ENCODE results near the gene GLYAT. TPM values are rescaled to one million over a fixed set of nuclear protein-coding genes. Genes with fewer than 3 reads are reported as not detected.

GLYAT gene
- total RNA-seq, 2 experiments from 2014 or later, result not detected

GRCh38 chr11:58768137-58768536 is 36.4 kb upstream of the GLYAT start:
- Mint-ChIP-seq H3K27me3 (peaks cover 16% of the 10 kb centered on the region), H3K4me3 (no peak overlapping the region), H3K4me1 (no peaks in the 10 kb centered on the region), H3K9me3 (no peaks in the 10 kb centered on the region), H3K27ac (no peak overlapping the region), H3K36me3 (ENCODE audit: low read depth) (no peaks in the 10 kb centered on the region)
- CTCF ChIA-PET, result no interaction called here
- no peak for DNase-seq
- POLR2A ChIA-PET, result no interaction called here

GRCh38 chr11:58765078-58765477 is 33.3 kb upstream of the GLYAT start:
- Mint-ChIP-seq H3K36me3 (ENCODE audit: low read depth) (no peaks in the 10 kb centered on the region), H3K9me3 (no peaks in the 10 kb centered on the region), H3K27ac (no peak overlapping the region), H3K4me3 (no peak overlapping the region), H3K4me1 (no peaks in the 10 kb centered on the region), H3K27me3 (peaks cover 11% of the 10 kb centered on the region)
- CTCF ChIA-PET, result no interaction called here
- no peak for DNase-seq
- POLR2A ChIA-PET, result no interaction called here

DNA sequence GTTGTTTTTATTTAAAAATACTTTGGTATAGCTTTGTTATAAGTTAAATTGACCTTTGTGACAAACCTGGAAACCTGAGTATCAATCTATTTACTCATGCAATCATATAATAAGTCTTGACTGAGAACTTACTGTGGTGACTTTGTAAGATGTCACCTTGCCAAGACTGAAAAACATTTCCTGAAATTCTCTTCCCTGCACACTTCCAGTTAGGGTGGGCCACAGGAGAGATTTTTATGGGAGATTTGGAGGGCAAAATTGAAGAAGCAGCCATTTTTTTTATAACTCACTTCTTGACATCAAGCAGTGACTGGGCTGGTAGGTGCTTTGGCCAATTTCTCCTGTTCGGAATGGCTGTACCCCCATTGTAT is 31.4 kb upstream of the GLYAT start:
- H3K9me3 Mint-ChIP-seq, result no peaks in the 10 kb centered on the region

DNA sequence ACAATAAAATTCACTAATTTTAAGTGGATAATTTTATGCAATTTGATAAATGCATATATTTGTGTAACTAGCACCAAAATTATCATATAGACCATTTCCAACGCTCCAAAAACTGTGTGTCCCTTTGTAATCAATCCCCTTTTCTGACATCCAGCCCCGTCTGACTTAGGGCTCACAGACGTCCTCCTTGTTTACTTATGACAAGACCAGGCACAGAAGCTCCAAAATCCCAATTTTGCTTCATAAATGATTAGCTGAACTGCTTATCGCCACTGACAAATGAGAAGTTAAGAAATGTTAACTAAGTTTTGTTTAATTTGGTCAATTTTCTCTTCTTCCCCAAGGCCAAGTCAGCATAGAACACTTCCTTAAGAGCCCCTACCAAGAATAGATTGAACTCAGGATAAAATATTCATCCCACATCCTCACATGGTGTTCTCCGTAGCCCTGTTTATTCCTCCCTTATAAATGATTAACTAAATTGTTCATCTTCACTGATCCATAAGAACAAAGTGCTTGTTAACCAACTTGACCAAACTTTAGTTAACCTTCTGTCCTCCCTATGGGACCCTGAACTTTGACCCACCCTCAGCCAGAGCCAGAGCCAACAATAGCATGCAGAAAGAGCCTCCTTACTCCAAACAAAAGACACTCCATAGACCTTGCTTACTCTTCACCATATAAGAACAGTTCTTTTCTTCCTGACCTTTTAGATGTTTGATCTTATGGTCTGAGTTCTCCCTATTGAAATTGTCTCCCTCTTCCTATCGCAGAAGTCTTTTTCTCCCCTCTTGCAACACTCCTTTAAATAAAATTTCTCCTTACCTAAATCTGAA is 30.8 kb upstream of the GLYAT start:
- ChIA-PET POLR2A (no interaction called here), CTCF (no interaction called here)
- no peaks in the 10 kb centered on the region for H3K9me3 Mint-ChIP-seq

More for the DNA sequence above, 31.4 kb upstream of the GLYAT start:
- Mint-ChIP-seq H3K36me3 (ENCODE audit: low read depth) (no peaks in the 10 kb centered on the region), H3K4me1 (no peaks in the 10 kb centered on the region), H3K27me3 (peaks cover 9% of the 10 kb centered on the region), H3K4me3 (no peak overlapping the region), H3K27ac (no peak overlapping the region)
- ChIA-PET CTCF (no interaction called here), POLR2A (no interaction called here)
- DNase-seq, result no peak

GRCh38 chr11:58757439-58757838 is 25.7 kb upstream of the GLYAT start:
- POLR2A ChIA-PET, result no interaction called here
- CTCF ChIA-PET, result no interaction called here

More for the DNA sequence above, 30.8 kb upstream of the GLYAT start:
- Mint-ChIP-seq H3K4me3 (no peak overlapping the region), H3K36me3 (ENCODE audit: low read depth) (no peaks in the 10 kb centered on the region), H3K27ac (no peak overlapping the region), H3K27me3 (peaks cover 9% of the 10 kb centered on the region), H3K4me1 (no peaks in the 10 kb centered on the region)
- no peak for DNase-seq

DNA sequence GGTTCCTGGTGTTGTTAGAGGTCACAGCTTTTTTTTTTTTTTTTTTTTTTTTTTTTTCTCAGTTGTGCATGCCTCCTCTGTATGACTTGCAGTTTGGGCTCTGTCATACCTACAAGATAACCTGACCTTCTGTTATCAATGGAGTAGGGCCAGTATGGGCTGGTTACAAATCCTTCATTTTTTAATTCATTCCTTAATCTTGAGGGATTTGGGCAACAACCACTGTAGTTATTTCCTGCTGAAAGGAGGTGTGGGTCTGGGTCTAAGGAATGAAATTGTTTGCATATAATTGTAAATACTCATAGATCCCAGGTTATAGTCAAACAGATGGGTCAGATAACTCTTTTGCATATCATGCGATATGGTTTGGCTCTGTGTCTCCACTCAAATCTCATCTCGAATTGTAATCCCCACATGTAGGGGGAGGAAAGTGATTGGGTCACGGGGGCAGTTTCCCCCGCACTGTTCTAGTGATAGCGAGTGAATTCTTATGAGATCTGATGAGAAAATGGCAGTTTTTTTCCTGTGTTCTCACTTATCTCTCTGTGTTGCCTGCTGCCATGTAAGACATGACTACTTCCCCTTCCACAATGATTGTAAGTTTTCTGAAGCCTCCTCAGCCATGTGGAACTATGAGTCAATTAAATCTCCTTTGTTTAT is 14.1 kb upstream of the GLYAT start:
- no peaks in the 10 kb centered on the region for H3K9me3 Mint-ChIP-seq
- CTCF ChIA-PET, result no interaction called here
- no peaks in the 10 kb centered on the region for H3K4me1 Mint-ChIP-seq
- H3K27ac Mint-ChIP-seq, result no peak overlapping the region
- DNase-seq, result no peak
- POLR2A ChIA-PET, result no interaction called here
- H3K4me3 Mint-ChIP-seq, result no peak overlapping the region
- peaks cover 5% of the 10 kb centered on the region for H3K27me3 Mint-ChIP-seq
- no peaks in the 10 kb centered on the region for H3K36me3 Mint-ChIP-seq (ENCODE audit: low read depth)

More at GRCh38 chr11:58757439-58757838, 25.7 kb upstream of the GLYAT start:
- H3K4me3 Mint-ChIP-seq, result no peak overlapping the region
- H3K36me3 Mint-ChIP-seq (ENCODE audit: low read depth), result no peaks in the 10 kb centered on the region
- H3K27me3 Mint-ChIP-seq, result peaks cover 3% of the 10 kb centered on the region
- no peak for DNase-seq
- H3K27ac Mint-ChIP-seq, result no peak overlapping the region
- no peaks in the 10 kb centered on the region for H3K4me1 Mint-ChIP-seq
- no peaks in the 10 kb centered on the region for H3K9me3 Mint-ChIP-seq

- no peak overlapping the region for H3K4me3 Mint-ChIP-seq
- no peak overlapping the region for H3K27ac Mint-ChIP-seq
- DNase-seq, result no peak
- POLR2A ChIA-PET, result no interaction called here
- H3K27me3 Mint-ChIP-seq, result peaks cover 6% of the 10 kb centered on the region
- H3K4me1 Mint-ChIP-seq, result no peaks in the 10 kb centered on the region
- H3K36me3 Mint-ChIP-seq (ENCODE audit: low read depth), result no peaks in the 10 kb centered on the region
- CTCF ChIA-PET, result no interaction called here
- H3K9me3 Mint-ChIP-seq, result no peaks in the 10 kb centered on the region
Measured at GRCh38 chr11:58744988-58745704, 13.4 kb upstream of the GLYAT start.

- no peak for DNase-seq
- Mint-ChIP-seq H3K27me3 (peaks cover 6% of the 10 kb centered on the region), H3K9me3 (no peaks in the 10 kb centered on the region), H3K4me1 (no peaks in the 10 kb centered on the region), H3K36me3 (ENCODE audit: low read depth) (no peaks in the 10 kb centered on the region), H3K27ac (no peak overlapping the region), H3K4me3 (no peak overlapping the region)
- ChIA-PET POLR2A (no interaction called here), CTCF (no interaction called here)
Measured at GRCh38 chr11:58742981-58743880, 11.5 kb upstream of the GLYAT start.

- H3K4me3 Mint-ChIP-seq, result no peak overlapping the region
- no peaks in the 10 kb centered on the region for H3K9me3 Mint-ChIP-seq
- H3K27me3 Mint-ChIP-seq, result peaks cover 6% of the 10 kb centered on the region
- no peak overlapping the region for H3K27ac Mint-ChIP-seq
- no peak for DNase-seq
- H3K4me1 Mint-ChIP-seq, result no peaks in the 10 kb centered on the region
- ChIA-PET POLR2A (no interaction called here), CTCF (no interaction called here)
- no peaks in the 10 kb centered on the region for H3K36me3 Mint-ChIP-seq (ENCODE audit: low read depth)
Measured at GRCh38 chr11:58742140-58742539, 10.4 kb upstream of the GLYAT start.

GRCh38 chr11:58741127-58741526 is 9.4 kb upstream of the GLYAT start:
- CTCF ChIA-PET, result no interaction called here
- no peak for DNase-seq
- Mint-ChIP-seq H3K27ac (no peak overlapping the region), H3K4me3 (no peak overlapping the region), H3K9me3 (no peaks in the 10 kb centered on the region), H3K27me3 (peaks cover 6% of the 10 kb centered on the region), H3K4me1 (no peaks in the 10 kb centered on the region), H3K36me3 (ENCODE audit: low read depth) (no peaks in the 10 kb centered on the region)
- POLR2A ChIA-PET, result no interaction called here

DNA sequence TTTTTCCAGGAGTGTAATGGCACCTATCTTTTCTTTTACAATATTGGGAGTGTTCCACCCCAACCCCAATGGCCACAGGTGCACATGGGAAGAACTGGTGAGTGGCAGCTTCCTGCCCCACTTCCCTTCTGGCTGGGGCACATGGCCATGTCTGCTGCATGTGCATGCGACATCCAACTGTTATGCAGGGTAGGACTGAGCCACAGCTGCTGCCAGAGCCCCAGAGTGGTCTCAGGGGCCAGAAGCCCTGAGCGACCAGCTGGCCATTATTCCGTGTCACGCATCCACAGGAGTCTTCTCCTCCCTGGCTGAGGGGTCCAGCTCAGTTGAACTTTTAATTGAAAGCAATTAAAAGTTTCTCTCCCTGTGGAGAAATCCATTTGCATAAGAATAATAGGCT is 8.7 kb upstream of the GLYAT start:
- ChIA-PET POLR2A (no interaction called here), CTCF (no interaction called here)
- Mint-ChIP-seq H3K4me3 (no peak overlapping the region), H3K36me3 (ENCODE audit: low read depth) (no peaks in the 10 kb centered on the region), H3K27me3 (peaks cover 6% of the 10 kb centered on the region), H3K9me3 (no peaks in the 10 kb centered on the region), H3K4me1 (no peaks in the 10 kb centered on the region), H3K27ac (no peak overlapping the region)
- no peak for DNase-seq

GRCh38 chr11:58739725-58740430 is 8.1 kb upstream of the GLYAT start:
- CTCF ChIA-PET, result no interaction called here
- Mint-ChIP-seq H3K9me3 (no peaks in the 10 kb centered on the region), H3K27ac (no peak overlapping the region), H3K4me3 (no peak overlapping the region), H3K4me1 (no peaks in the 10 kb centered on the region), H3K36me3 (ENCODE audit: low read depth) (no peaks in the 10 kb centered on the region), H3K27me3 (peaks cover 6% of the 10 kb centered on the region)
- POLR2A ChIA-PET, result no interaction called here
- DNase-seq, result no peak

All from activated CD4-positive, alpha-beta memory T cell treated with anti-CD3 and anti-CD28 coated beads, Interleukin-2, amount 10 ng/mL, durations not matched to agents 7 days and 5 days (primary cell).